NCI-H2107 treated with DMSO at 0.1 percent for 48 hours (cell line): Measurements from ENCODE around the gene SCUBE2.
"Not testable (repeated sequence)": the region's sequence is repeated elsewhere in the genome, so short reads cannot be mapped to it uniquely, and the experiment has no call there.

Experiments used
- DNase-seq: peaks from one replicate; lab custom pipeline; 2025; ENCODE audit not compliant: unreplicated experiment; lab: John Stamatoyannopoulos, UW

The SCUBE2 gene

DNA sequence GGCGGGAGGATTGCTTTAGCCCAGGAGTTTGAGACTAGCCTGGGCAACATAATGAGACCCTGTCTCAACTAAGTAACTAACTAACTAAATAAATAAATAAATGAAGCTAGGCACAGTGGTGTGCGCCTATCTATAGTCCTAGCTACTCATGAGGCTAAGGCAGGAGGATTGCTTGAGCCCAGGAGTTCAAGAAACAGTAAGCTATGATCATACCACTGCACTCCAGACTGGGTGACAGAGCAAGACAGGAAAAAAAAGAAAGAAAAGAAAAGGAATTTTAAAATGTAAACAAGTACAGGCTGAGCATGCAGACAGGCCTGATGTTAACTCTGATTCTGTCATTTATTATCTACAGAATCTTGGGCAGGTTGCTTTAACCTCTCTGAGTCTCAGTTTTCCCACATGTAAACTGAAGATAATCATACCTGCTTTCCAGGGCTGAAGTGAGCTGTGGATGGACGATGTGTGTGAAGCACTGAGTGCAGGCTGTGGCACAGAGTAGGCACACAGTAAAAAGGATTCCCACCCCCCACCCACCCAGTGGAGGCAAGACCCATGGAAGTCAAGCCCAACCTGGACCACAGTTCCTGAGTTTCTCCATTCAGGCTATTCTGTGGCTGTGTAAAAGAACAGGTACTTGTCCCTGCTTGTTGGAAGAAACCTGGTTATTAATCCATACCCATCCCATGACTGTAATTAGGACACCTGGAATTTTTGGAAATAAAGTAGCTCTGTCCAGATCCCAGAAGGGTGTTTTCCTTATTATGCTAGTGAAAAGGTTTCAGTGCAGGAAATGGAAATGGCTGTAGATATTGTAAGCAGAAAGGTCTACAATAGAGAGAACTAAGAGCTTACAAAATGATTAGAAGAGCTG is 18.7 kb upstream of the SCUBE2 start:
- DNase-seq, result no peak

- no peak for DNase-seq
These were observed 13.2 kb upstream of the SCUBE2 start for GRCh38 chr11:9104580-9104979.

DNA sequence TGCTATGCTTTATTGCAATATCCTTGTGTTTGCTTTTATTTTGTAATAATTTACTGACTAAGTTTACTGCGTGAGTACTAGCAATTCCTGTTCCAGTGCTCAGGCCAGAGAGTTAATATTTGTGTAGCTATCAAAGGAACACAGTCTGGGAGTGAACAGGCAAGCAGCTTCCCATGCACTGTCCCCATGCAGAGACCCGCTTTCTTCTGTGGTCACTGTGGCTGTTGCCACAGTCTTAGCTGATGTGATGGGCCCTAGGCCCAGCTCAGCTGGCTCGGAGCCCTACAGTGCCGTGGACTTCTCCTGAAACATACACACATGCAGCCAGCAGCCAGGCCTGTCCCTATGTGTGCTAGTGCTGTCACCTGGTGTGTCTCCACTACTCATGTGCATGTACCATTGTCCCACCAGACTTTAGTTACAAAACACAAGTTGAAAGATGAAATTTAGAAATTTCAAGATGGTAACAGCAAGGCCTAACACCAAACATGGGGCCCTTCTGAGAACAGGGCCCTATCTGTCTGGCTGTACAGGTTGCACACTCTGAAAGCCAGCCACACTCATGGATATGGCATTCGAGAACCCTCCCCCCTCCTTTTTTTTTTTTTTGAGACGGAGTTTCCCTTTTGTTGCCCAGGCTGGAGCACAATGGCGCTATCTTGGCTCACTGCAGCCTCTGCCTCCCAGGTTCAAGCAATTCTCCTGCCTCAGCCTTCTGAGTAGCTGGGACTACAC is 12.3 kb upstream of the SCUBE2 start:
- DNase-seq, result no peak

DNA sequence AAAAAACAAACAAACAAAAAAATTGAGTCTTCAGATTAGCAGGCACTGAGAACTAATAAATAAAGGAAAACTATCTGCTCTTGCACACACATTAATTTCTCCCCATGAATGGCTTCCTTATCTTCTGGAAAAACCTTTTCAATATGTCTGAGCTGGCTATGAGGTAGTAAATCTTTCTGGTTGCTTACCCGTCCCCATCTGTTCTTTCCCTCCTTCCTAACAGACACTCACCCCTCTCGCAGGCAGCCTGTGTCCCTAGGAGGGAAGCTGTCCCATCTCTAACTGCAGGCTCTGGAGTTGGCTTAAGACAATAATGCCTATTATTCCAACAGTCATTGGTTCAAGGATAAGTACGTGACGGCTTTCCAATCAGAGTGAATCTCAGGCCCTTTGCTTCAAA is 8.2 kb upstream of the SCUBE2 start:
- DNase-seq, result no peak

DNA sequence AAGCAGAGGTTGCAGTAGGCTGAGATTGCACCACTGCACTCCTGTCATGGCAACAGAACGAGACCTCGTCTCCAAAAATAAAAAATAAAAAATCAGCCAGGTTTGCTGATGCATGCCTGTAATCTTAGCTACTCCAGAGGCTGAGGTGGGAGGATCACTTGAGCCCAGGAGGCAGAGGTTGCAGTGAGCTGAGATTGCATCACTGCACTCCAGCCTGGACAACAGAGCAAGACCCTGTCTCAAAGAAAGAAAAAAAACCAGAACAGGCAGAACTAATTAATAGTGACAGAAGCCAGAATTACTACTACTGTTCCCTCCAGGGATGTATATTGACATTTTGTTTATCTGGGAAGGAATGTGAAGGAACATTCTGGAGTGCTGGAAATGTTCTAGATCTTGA is 7.1 kb upstream of the SCUBE2 start:
- not testable (repeated sequence) for DNase-seq

DNA sequence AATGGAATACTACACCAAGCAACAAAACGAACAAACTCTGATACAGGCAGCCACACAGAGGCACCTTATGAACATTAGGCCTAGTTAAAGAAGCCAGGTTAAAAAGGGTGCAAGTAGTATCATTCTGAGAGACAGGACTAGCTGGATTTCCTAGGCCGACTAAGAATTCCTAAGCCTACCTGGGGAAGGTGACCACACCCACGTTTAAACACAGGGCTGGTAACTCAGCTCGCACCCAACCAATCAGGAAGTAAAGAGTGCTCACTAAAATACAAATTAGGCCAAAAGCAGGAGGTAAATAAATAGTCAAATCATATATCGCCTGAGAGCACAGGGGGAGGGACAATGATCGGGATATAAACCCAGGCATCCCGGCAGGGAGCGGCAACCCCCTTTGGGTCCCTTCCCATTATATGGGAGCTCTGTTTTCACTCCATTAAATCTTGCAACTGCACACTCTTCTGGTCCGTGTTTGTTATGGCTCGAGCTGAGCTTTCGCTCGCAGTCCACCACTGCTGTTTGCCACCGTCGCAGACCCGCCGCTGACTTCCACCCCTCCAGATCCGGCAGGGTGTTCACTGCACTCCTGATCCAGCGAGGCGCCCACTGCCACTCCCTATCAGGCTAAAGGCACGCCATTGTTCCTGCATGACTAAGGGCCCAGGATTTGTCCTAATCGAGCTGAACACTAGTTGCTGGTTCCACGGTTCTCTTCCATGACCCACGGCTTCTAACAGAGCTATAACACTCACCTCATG is 6.0 kb upstream of the SCUBE2 start:
- not testable (repeated sequence) for DNase-seq

- DNase-seq, result no peak
These were observed 5.0 kb upstream of the SCUBE2 start for GRCh38 chr11:9096427-9096826.

DNA sequence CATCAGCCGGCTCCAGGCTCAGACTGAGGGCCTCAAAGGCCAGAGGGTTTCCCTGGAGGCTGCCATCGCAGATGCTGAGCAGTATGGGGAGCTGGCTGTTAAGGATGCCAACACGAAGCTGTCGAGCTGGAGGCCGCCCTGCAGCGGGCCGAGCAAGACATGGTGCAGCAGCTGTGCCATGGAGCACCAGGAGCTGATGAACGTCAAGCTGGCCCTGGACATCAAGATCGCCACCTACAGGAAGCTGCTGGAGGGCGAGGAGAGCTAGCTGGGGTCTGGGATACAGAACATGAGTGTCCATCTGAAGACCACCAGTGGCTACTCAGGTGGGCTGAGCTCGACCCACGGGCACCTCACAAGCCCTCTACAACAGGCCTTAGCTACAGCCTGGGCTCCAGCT is 4.0 kb upstream of the SCUBE2 start:
- DNase-seq, result no peak

GRCh38 chr11:9094420-9094819 is 3.0 kb upstream of the SCUBE2 start:
- DNase-seq, result no peak

DNA sequence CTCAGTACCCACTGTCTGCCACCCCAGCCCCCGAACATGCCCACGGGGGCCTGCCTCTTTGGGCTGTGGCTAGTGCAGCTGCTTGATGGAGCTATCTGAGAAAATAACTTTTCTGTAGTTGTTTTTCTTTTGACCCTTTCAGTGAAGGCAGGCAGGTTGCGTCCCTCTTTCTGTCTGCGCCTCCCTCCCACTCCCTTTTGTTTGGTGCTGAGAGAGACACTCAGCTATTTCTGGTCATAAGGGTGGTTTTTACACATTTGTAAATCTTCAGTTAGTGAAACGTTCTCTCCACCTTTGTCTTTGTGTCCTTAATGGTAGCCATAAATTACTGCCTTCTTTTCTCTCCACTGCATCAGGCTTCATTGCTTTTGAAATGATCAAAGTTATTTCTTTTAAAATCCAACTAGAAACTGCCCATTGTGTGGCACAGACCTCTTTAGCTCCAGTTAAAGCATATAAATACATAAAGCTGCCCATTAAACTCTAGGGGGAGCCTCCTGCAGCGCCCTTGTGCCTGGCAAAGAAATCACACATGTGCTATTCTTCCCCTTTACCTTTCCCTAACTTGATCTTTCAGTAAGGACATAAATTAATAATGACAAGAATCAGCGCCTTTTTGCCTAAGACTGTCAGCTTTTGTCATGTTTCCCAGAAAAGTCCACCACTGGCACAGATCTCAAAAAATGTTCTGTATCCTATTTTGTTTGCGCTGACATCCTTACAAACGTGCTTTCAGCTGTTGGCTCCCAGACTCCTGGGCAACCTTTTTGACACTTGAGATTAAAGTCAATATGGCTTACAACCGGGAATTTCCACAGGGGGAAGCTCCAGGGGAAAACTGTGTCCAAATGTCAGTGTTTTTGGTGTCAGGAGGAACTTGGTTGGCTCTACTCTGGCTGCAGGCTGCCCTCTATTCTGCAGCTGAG is 1.7 kb upstream of the SCUBE2 start:
- DNase-seq, result peak; percentile 14

DNA sequence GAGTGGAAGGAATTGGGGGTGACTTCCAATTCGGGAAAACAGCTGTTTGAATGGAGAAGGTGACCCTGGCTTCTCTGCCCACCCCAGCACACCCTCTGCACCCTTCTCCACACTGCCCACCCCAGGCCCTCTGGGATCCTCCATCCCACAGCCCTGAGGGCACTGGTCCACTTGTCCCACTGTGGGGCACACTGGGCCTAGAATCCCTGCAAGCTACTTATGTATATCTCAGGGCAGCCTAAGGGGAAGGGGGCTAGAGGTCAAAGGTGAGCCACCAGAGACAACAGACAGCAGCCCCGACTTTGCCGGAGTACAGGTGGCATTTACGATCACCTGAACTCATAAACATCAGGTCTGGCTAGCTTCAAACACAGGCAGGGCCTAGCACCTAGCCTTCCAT is 673 bp upstream of the SCUBE2 start:
- no peak for DNase-seq

- DNase-seq, result no peak
These were observed 833 bp downstream of the SCUBE2 start for GRCh38 chr11:9090488-9091043.

GRCh38 chr11:9089636-9090035 is 1.8 kb downstream of the SCUBE2 start:
- no peak for DNase-seq

- DNase-seq, result no peak
These were observed 2.3 kb downstream of the SCUBE2 start for GRCh38 chr11:9089061-9089460.

- DNase-seq, result no peak
These were observed 8.8 kb downstream of the SCUBE2 start for GRCh38 chr11:9082575-9082974.

DNA sequence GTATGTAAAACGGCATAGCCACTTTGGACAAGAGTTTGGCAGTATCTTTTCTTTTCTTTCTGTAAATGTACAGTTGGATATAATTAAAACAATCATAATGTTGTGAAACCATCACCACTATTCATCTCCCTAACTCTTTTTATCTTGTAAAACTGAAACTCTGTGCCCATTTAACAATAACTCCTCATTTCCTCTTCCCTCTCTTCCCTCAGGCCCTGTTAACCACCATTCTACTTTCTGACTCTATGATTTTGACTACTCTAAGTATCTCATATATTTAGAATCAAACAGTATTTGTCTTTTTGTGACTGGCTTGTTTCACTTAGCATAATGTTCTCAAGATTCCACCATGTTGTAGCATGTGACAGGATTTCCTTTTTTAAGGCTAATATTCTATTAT is 10.2 kb downstream of the SCUBE2 start:
- DNase-seq, result no peak

DNA sequence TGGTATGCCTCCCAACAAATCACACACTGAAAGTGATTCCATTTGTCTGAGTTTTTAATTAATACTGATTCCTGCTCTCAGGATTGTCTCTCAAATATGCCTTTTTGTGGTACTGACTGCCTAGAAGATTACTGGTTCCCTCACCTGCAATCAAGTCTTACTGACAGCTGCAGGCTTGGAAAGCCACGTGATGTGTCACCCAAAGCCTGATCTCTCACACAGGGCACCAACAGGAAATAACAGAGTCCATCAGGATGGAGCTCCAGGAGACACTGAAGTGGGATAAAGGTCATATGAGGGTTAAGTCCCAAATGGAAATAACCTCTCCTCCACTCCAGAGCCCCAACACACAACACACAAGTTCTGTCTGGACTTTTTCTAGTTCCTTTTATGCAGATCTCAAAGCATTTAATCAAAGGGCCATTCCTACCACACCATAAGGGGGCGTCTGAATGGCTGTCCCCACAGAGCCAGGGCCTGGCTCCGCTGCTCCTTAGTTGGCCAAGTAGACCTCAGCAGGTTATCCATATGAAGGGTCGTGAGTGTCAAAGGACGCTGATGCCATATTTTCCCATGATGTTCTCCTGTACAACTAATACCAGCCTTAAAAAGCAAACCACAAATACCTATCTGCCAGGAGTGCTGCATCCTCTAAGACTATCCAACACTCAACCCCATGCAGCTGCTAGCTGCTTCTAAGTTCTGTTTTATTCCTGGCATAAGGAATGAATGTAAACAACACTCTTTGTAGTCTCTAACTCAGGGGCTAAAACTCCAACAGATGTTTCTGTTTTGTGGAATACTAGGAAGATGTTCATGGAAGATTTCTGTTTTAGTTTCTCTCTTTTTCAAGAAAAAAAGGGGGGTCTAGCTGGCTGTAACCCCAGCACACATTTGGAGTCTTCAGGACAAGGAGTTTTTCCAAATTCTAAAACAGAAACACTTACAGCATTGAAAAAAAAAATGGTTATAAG is 13.0 kb downstream of the SCUBE2 start:
- DNase-seq, result no peak

DNA sequence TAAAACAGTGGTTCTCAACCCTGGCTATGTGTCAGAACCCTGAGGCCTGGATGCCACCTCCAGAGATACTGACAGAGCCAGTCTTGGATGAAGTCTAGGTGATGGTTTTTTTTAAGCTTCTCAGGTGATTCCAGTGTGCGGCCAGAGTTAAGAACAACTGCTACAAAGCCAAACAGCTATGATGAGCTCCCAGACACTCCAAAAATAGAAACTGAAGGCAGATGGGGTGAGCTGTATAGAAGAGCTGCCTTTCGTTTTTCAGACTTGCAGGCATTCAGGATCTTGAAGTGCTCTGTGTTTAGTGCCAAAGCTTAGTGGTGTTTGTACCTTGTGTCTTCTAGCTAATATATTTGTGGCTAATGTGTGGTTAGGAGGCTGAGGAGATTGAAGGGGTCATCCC is 14.2 kb downstream of the SCUBE2 start:
- no peak for DNase-seq

DNA sequence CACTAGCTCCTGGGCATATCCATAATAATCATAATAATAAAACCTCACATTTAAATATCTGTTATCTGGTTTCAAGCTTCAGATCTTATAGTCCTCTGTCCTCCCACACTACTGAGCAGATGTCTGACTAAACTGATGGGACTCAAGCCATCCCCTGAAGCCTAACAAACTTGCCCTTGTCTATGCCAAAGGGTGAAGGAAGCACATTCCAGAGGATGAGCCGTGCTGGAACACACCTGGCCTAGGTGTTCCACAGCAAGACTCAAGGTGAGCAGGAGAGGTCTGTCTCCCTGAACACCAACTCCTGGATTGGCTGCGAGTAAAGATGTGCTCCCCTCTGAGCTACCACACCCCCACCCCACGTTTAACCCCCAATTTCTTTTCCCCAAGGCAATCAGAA is 14.7 kb downstream of the SCUBE2 start:
- no peak for DNase-seq
